Middle frontal gyrus (tissue), 1 donor: ENCODE results near the gene GTF3C1.

Experiments used
- DNase-seq: peaks from one replicate; pipeline ENCODE4 v3.0.0-alpha.2; 2015; ENCODE audit warnings: low spot score; ENCODE audit errors: extremely low spot score

GTF3C1 gene

DNA sequence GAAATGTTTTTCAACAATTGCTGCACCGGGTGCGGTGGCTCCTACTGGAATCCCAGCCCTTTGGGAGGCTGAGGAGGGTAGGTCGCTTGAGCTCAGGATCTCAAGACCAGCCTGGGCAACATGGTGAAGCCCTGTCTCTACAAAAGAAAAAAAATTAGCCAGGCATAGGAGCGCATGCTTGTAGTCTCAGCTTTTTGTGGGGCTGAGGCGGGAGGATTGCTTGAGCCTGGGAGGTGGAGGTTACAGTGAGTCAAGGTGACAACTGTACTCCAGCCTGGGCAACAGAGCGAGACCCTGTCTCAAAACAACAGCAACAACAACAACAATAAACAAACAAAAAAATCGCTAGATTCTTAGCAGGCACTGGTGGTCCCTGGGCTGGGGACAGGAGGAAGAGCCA, 119.2 kb downstream of the GTF3C1 start:
- DNase-seq, result no peak

DNA sequence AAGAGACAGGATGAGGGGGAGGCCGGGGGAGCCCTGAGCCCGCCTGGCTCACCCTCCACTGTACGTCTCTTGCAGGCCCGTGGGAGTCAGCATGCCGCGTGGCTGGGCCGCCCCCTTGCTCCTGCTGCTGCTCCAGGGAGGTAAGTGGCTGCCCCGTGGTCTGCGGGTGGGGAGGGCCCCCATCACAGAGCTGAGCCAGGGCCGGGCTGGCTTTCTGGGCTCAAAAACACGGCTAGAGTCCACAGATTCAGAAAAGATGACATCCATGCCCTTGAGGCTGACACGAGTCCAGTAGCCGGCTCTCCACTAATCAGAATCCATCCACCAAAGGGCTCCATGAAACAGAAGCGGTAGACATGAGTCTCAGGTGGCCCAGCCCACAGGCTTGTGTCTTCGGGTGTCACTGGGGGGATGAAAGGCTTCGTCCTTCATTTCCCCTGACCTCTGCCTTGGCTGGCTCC, 119.7 kb downstream of the GTF3C1 start:
- no peak for DNase-seq

- DNase-seq, result no peak
Observed at GRCh38 chr16:27429330-27429871, 120.3 kb downstream of the GTF3C1 start.

GRCh38 chr16:27428026-27428785, 121.5 kb downstream of the GTF3C1 start:
- DNase-seq, result no peak

DNA sequence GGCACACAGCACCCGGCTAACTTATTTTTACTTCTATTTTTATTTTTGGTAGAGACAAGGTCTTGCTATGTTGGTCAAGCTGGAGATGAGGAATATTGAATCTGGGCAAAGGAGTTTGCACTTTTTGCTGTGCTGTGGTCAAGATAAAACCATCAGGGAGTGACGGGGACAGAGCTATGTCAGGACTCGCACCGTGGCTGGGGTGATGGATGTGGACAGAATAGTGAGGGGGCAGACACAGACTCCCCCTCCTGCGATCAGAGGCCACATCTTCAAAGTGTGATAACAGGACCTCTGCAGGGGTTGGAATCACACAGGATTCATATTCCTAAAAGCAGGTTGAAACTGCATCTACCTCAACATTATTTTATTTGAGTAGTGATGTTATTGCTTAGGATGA, 122.2 kb downstream of the GTF3C1 start:
- no peak for DNase-seq

GRCh38 chr16:27426423-27427408, 123.0 kb downstream of the GTF3C1 start:
- DNase-seq, result no peak

- no peak for DNase-seq
Observed at GRCh38 chr16:27425961-27426360, 123.8 kb downstream of the GTF3C1 start.

GRCh38 chr16:27424772-27425498, 124.8 kb downstream of the GTF3C1 start:
- no peak for DNase-seq

GRCh38 chr16:27421961-27422740, 127.6 kb downstream of the GTF3C1 start:
- DNase-seq, result no peak

DNA sequence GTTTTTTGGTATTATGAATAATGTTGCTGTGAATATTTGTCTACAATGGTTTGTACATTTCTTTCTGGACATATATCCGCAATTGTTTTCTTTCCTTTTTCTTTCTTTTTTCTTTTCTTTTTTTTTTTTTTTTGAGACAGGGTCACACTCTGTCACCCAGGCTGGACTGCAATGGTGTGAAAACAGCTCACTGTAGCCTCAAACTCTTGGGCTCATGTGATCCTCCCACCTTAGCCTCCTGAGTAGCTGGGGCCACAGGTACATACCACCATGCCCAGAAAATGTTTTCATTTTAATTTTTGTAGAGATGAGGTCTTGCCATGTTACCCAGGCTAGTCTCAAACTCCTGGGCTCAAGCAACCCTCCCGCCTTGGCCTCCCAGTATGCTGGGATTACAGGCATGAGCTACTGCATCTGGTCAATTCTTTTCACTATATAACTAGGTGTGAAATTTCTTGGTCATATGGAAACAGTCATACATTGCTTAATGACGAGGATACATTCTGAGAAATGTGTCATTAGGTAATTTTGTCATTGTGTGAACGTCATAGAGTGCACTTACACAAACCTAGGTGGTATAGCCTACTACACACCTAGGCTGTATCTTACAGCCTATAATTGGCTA, 132.6 kb downstream of the GTF3C1 start:
- DNase-seq, result no peak

- DNase-seq, result no peak
Observed at GRCh38 chr16:27414788-27415431, 134.8 kb downstream of the GTF3C1 start.

GRCh38 chr16:27413956-27414355, 135.8 kb downstream of the GTF3C1 start:
- no peak for DNase-seq

- no peak for DNase-seq
Observed at GRCh38 chr16:27410761-27411160, 139.0 kb downstream of the GTF3C1 start.
